ENCODE results near the gene RAPGEF2. TPM values are rescaled to one million over a fixed set of nuclear protein-coding genes. Genes with fewer than 3 reads are reported as not detected.
A peak's percentile ranks its signal among the peaks of the same experiment; 100 is the strongest.
"Not testable (repeated sequence)": the region's sequence is repeated elsewhere in the genome, so short reads cannot be mapped to it uniquely, and the experiment has no call there.

Gene RAPGEF2
- total and polyA plus RNA-seq, 3 experiments from 2014 or later: 1.0 to 34.3 (median 29.2) TPM

DNA sequence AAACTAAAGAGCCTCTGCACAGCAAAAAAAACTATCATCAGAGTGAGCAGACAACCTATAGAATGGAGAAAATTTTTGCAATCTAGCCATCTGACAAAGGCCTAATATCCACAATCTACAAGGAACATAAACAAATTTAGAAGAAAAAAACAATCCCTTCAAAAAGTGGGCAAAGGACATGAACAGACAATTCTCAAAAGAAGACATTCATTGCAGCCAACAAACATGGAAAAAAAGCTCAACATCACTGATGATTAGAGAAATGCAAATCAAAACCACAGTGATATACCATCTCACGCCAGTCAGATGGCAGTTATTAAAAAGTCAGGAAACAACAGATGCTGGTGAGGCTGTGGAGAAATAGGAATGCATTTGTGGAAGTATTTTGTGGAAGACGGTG, 13.2 kb downstream of the RAPGEF2 start:
- H3K27me3 ChIP-seq (ENCODE audit: insufficient read depth, low read length, poor library complexity, severe bottlenecking); H3K4me3 ChIP-seq (ENCODE audit: low read length); H3K27me3 Mint-ChIP-seq; H3K4me3 Mint-ChIP-seq; POLR2A ChIA-PET; H3K4me1 ChIP-seq (ENCODE audit: insufficient read depth, low read length); H3K9me3 Mint-ChIP-seq; H3K27ac ChIP-seq (ENCODE audit: low read depth, low read length); H3K9me3 ChIP-seq (ENCODE audit: low read length); CTCF ChIA-PET; H3K36me3 ChIP-seq (ENCODE audit: insufficient read depth, low read length); DNase-seq; H3K36me3 Mint-ChIP-seq: not testable (repeated sequence)
- Mint-ChIP-seq H3K4me1 (peaks cover 31 to 42% (median 40%) of the 10 kb centered on the region in 3 donors), H3K27ac (peak overlapping the region in 5 of 8 donors; percentile 9 to 73 (median 61))

GRCh38 chr4:159116693-159117092, 13.8 kb downstream of the RAPGEF2 start:
- CTCF ChIA-PET; H3K4me3 ChIP-seq (ENCODE audit: low read length); H3K27me3 Mint-ChIP-seq; H3K36me3 Mint-ChIP-seq; H3K9me3 ChIP-seq (ENCODE audit: low read length); DNase-seq; H3K27me3 ChIP-seq (ENCODE audit: insufficient read depth, low read length, poor library complexity, severe bottlenecking); POLR2A ChIA-PET; H3K36me3 ChIP-seq (ENCODE audit: insufficient read depth, low read length); H3K9me3 Mint-ChIP-seq; H3K27ac ChIP-seq (ENCODE audit: low read depth, low read length); H3K4me3 Mint-ChIP-seq; H3K4me1 ChIP-seq (ENCODE audit: insufficient read depth, low read length): not testable (repeated sequence)
- H3K4me1 Mint-ChIP-seq: peaks cover 28 to 38% (median 36%) of the 10 kb centered on the region in 3 donors
- peak overlapping the region in 7 of 8 donors; percentile 39 to 91 (median 70) for H3K27ac Mint-ChIP-seq

- POLR2A ChIA-PET: no interaction called here
- H3K27me3 ChIP-seq (ENCODE audit: insufficient read depth, low read length, poor library complexity, severe bottlenecking): no peaks in the 10 kb centered on the region
- CTCF ChIA-PET: no interaction called here
- peaks cover 0 to 1% of the 10 kb centered on the region in 2 donors for H3K27me3 Mint-ChIP-seq
- H3K9me3 Mint-ChIP-seq: no peaks in the 10 kb centered on the region
- no peak overlapping the region for H3K4me3 ChIP-seq (ENCODE audit: low read length)
- no peaks in the 10 kb centered on the region for H3K9me3 ChIP-seq (ENCODE audit: low read length)
- peaks cover 0 to 6% (median 0%) of the 10 kb centered on the region in 3 donors for H3K36me3 Mint-ChIP-seq
- no peak overlapping the region for H3K27ac ChIP-seq (ENCODE audit: low read depth, low read length)
- DNase-seq: no peak
- no peaks in the 10 kb centered on the region for H3K36me3 ChIP-seq (ENCODE audit: insufficient read depth, low read length)
- no peaks in the 10 kb centered on the region for H3K4me1 ChIP-seq (ENCODE audit: insufficient read depth, low read length)
- H3K4me1 Mint-ChIP-seq: peaks cover 28 to 38% (median 36%) of the 10 kb centered on the region in 3 donors
- peak overlapping the region; percentile 29 to 91 (median 70) for H3K27ac Mint-ChIP-seq
- H3K4me3 Mint-ChIP-seq: no peak overlapping the region
Observed at GRCh38 chr4:159117564-159117963, 14.7 kb downstream of the RAPGEF2 start.

- H3K9me3 Mint-ChIP-seq: no peaks in the 10 kb centered on the region
- no peak overlapping the region for H3K4me3 ChIP-seq (ENCODE audit: low read length)
- peak in 2 of 5 donors; percentile 10 to 51 for DNase-seq
- no peak overlapping the region for H3K27ac ChIP-seq (ENCODE audit: low read depth, low read length)
- H3K4me3 Mint-ChIP-seq: peak overlapping the region in 1 of 7 donors; percentile 70
- no peaks in the 10 kb centered on the region for H3K36me3 ChIP-seq (ENCODE audit: insufficient read depth, low read length)
- no peaks in the 10 kb centered on the region for H3K27me3 ChIP-seq (ENCODE audit: insufficient read depth, low read length, poor library complexity, severe bottlenecking)
- H3K4me1 ChIP-seq (ENCODE audit: insufficient read depth, low read length): no peaks in the 10 kb centered on the region
- CTCF ChIA-PET: no interaction called here
- H3K27me3 Mint-ChIP-seq: peaks cover 0 to 1% of the 10 kb centered on the region in 2 donors
- H3K36me3 Mint-ChIP-seq: peaks cover 0 to 6% (median 0%) of the 10 kb centered on the region in 3 donors
- POLR2A ChIA-PET: no interaction called here
- H3K9me3 ChIP-seq (ENCODE audit: low read length): no peaks in the 10 kb centered on the region
- peak overlapping the region in 6 of 8 donors; percentile 29 to 84 (median 70) for H3K27ac Mint-ChIP-seq
- peaks cover 28 to 38% (median 36%) of the 10 kb centered on the region in 3 donors for H3K4me1 Mint-ChIP-seq
Observed at GRCh38 chr4:159117968-159118367, 15.1 kb downstream of the RAPGEF2 start.

- Histone ChIP-seq H3K36me3 (ENCODE audit: insufficient read depth, low read length) (no peaks in the 10 kb centered on the region), H3K27ac (ENCODE audit: low read depth, low read length) (no peak overlapping the region), H3K9me3 (ENCODE audit: low read length) (no peaks in the 10 kb centered on the region), H3K27me3 (ENCODE audit: insufficient read depth, low read length, poor library complexity, severe bottlenecking) (no peaks in the 10 kb centered on the region), H3K4me1 (ENCODE audit: insufficient read depth, low read length) (no peaks in the 10 kb centered on the region), H3K4me3 (ENCODE audit: low read length) (no peak overlapping the region)
- CTCF ChIA-PET: no interaction called here
- POLR2A ChIA-PET: no interaction called here
- Mint-ChIP-seq H3K27ac (no peak overlapping the region), H3K9me3 (no peaks in the 10 kb centered on the region), H3K36me3 (peaks cover 0 to 3% (median 1%) of the 10 kb centered on the region in 3 donors), H3K4me1 (peaks cover 30 to 50% (median 45%) of the 10 kb centered on the region in 3 donors), H3K27me3 (peaks cover 0 to 1% of the 10 kb centered on the region in 2 donors), H3K4me3 (no peak overlapping the region)
- DNase-seq: no peak
Observed at GRCh38 chr4:159121371-159121770, 18.5 kb downstream of the RAPGEF2 start.

DNA sequence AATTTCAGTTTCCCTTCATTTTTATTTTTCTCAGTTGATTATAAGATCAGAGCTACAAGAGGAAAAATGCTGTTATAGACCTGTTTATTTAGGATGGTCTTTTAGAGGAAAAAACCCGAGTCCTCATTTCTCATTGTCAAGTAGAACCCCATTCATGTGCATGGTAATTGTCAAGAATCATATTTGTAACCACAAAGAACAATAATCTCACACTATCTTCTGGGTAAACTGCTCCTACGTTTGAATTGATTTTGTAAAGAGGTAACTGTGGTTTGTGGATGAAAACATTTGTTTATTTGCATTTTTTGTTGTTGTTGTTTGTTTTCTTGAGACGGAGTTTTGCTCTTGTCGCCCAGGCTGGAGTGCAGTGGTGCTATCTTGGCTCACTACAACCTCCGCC, 23.8 kb downstream of the RAPGEF2 start:
- no peak for DNase-seq
- no peak overlapping the region for H3K27ac ChIP-seq (ENCODE audit: low read depth, low read length)
- POLR2A ChIA-PET: no interaction called here
- H3K4me3 ChIP-seq (ENCODE audit: low read length): no peak overlapping the region
- no peaks in the 10 kb centered on the region for H3K27me3 ChIP-seq (ENCODE audit: insufficient read depth, low read length, poor library complexity, severe bottlenecking)
- H3K9me3 ChIP-seq (ENCODE audit: low read length): no peaks in the 10 kb centered on the region
- no peaks in the 10 kb centered on the region for H3K27me3 Mint-ChIP-seq
- CTCF ChIA-PET: no interaction called here
- H3K4me3 Mint-ChIP-seq: peak overlapping the region in 1 of 7 donors; percentile 6
- H3K27ac Mint-ChIP-seq: no peak overlapping the region
- no peaks in the 10 kb centered on the region for H3K4me1 ChIP-seq (ENCODE audit: insufficient read depth, low read length)
- H3K36me3 Mint-ChIP-seq: peaks cover 0 to 3% (median 1%) of the 10 kb centered on the region in 3 donors
- H3K9me3 Mint-ChIP-seq: no peaks in the 10 kb centered on the region
- no peaks in the 10 kb centered on the region for H3K36me3 ChIP-seq (ENCODE audit: insufficient read depth, low read length)
- H3K4me1 Mint-ChIP-seq: peaks cover 21 to 44% (median 35%) of the 10 kb centered on the region in 3 donors

GRCh38 chr4:159127745-159128518, 25.1 kb downstream of the RAPGEF2 start:
- Mint-ChIP-seq H3K4me3 (no peak overlapping the region), H3K27ac (peak overlapping the region in 1 of 8 donors; percentile 8), H3K27me3 (no peaks in the 10 kb centered on the region), H3K36me3 (peaks cover 0 to 3% (median 1%) of the 10 kb centered on the region in 3 donors), H3K9me3 (no peaks in the 10 kb centered on the region), H3K4me1 (peaks cover 21 to 52% (median 43%) of the 10 kb centered on the region in 3 donors)
- no peaks in the 10 kb centered on the region for H3K27me3 ChIP-seq (ENCODE audit: insufficient read depth, low read length, poor library complexity, severe bottlenecking)
- no peaks in the 10 kb centered on the region for H3K36me3 ChIP-seq (ENCODE audit: insufficient read depth, low read length)
- no peaks in the 10 kb centered on the region for H3K4me1 ChIP-seq (ENCODE audit: insufficient read depth, low read length)
- POLR2A ChIA-PET: no interaction called here
- no peak overlapping the region for H3K27ac ChIP-seq (ENCODE audit: low read depth, low read length)
- H3K9me3 ChIP-seq (ENCODE audit: low read length): no peaks in the 10 kb centered on the region
- CTCF ChIA-PET: no interaction called here
- DNase-seq: no peak
- no peak overlapping the region for H3K4me3 ChIP-seq (ENCODE audit: low read length)

GRCh38 chr4:159129814-159130550, 27.1 kb downstream of the RAPGEF2 start:
- Histone ChIP-seq H3K9me3 (ENCODE audit: low read length) (no peaks in the 10 kb centered on the region), H3K4me1 (ENCODE audit: insufficient read depth, low read length) (no peaks in the 10 kb centered on the region), H3K4me3 (ENCODE audit: low read length) (no peak overlapping the region), H3K36me3 (ENCODE audit: insufficient read depth, low read length) (no peaks in the 10 kb centered on the region), H3K27me3 (ENCODE audit: insufficient read depth, low read length, poor library complexity, severe bottlenecking) (no peaks in the 10 kb centered on the region), H3K27ac (ENCODE audit: low read depth, low read length) (no peak overlapping the region)
- no peaks in the 10 kb centered on the region for H3K9me3 Mint-ChIP-seq
- DNase-seq: no peak
- H3K27me3 Mint-ChIP-seq: no peaks in the 10 kb centered on the region
- CTCF ChIA-PET: no interaction called here
- no peak overlapping the region for H3K27ac Mint-ChIP-seq
- no peaks in the 10 kb centered on the region for H3K36me3 Mint-ChIP-seq
- POLR2A ChIA-PET: no interaction called here
- no peak overlapping the region for H3K4me3 Mint-ChIP-seq
- H3K4me1 Mint-ChIP-seq: peaks cover 21 to 46% (median 44%) of the 10 kb centered on the region in 3 donors
